LNCaP clone FGC (cell line): ENCODE data around the gene PLTP.
A peak's percentile ranks its signal among the peaks of the same experiment; 100 is the strongest.
"Not testable (repeated sequence)": the region's sequence is repeated elsewhere in the genome, so short reads cannot be mapped to it uniquely, and the experiment has no call there.

Experiments used
- DNase-seq: peaks from one replicate; pipeline ENCODE4 v3.0.0-alpha.2; 2011; ENCODE audit warnings: low read depth
- H3K4me3 ChIP-seq: 2 replicates; pipeline ENCODE4 v1.5.1; 2011; ENCODE audit warnings: mild to moderate bottlenecking, low read depth, low read length, control low read depth
- TF ChIP-seq, protein P1 (sequence below): IDR thresholded peaks from 2 replicates; pipeline ENCODE4 v1.5.1; 2012; ENCODE audit warnings: mild to moderate bottlenecking; ENCODE audit not compliant: control insufficient read depth, insufficient read depth; ENCODE audit errors: extremely low read depth

Gene PLTP

DNA sequence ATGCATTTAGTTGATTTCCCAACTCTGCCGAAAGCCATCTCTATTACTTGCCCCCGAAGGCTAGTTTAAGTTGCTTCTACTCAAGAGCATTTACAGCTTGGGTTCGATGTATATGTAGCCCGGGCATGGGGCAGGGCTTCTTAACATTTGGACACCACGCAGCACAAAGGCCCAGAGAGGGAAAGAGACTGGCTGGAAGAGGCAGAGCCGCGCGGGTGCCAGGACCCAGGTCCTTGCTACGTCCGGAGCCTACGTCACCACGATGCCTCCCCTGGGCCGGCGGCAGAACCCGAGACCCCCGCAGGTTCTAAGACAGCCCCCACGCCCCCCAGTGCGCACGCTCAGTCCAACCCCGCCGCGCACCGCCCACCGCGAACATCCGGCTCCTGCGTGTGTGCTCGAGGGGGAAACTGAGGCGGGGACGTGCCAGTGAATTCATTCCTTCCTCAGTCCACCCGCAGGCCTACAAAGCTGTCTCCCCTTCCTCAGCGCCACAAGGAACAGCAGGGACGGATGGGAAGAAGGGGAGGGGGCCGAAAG is 22.2 kb upstream of the PLTP start:
- TF ChIP-seq, protein P1, sequence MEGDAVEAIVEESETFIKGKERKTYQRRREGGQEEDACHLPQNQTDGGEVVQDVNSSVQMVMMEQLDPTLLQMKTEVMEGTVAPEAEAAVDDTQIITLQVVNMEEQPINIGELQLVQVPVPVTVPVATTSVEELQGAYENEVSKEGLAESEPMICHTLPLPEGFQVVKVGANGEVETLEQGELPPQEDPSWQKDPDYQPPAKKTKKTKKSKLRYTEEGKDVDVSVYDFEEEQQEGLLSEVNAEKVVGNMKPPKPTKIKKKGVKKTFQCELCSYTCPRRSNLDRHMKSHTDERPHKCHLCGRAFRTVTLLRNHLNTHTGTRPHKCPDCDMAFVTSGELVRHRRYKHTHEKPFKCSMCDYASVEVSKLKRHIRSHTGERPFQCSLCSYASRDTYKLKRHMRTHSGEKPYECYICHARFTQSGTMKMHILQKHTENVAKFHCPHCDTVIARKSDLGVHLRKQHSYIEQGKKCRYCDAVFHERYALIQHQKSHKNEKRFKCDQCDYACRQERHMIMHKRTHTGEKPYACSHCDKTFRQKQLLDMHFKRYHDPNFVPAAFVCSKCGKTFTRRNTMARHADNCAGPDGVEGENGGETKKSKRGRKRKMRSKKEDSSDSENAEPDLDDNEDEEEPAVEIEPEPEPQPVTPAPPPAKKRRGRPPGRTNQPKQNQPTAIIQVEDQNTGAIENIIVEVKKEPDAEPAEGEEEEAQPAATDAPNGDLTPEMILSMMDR: no peak
- DNase-seq: no peak
- H3K4me3 ChIP-seq: peak overlapping the region; percentile 82

DNA sequence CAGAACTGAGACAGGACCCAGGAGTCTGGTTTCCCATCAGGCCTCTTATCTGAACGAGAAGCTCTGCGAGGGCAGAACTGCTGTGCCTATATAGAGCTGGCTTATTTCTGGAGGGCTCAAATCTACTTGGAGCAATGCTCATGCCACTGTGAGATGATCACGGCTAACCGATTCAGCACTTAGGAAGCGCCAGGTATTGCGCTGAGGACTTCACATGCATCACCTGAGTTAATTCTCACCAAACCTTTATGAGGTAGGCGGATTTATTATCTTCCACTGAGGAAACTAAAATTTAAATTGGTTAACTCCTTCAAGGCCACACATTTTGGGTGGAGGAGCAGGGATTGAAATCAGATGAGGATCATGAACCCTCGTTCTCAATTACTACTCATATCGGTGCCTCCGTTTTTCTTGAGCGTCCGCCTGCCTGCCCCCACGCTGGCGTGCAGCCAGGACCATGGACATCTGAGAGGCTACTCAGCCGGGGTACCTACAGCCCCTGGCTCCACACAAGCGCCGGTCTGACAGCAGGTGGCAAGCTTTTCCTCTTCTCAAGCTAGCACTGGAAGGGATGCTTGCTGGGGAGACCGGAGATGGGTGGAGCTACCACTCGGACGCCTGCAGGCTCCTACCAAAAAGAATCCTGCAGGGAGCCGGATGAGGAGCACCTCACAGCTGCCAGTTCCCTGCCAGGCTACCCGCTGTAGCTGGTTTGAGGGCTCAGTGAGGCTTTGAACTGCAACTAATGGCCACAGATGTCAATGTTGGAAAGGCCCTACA is 21.5 kb upstream of the PLTP start:
- H3K4me3 ChIP-seq: peak overlapping the region; percentile 82
- peak; percentile 65 for DNase-seq
- TF ChIP-seq, protein P1: peak; percentile 50

DNA sequence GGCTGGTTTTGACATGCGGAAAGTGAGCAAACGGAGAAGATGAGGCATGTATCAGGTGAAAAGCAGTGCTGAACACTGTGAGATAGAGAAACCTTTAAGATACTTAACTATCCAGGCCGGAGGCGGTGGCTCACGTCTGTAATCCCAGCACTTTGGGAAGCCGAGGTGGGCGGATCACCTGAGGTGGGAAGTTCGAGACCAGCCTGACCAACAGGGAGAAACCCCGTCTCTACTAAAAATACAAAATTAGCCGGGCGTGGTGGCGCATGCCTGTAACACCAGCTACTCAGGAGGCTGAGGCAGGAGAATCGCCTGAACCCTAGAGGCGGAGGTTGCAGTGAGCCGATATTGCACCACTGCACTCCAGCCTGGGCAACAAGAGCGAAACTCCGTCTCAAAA is 19.7 kb upstream of the PLTP start:
- not testable (repeated sequence) for DNase-seq, H3K4me3 ChIP-seq

DNA sequence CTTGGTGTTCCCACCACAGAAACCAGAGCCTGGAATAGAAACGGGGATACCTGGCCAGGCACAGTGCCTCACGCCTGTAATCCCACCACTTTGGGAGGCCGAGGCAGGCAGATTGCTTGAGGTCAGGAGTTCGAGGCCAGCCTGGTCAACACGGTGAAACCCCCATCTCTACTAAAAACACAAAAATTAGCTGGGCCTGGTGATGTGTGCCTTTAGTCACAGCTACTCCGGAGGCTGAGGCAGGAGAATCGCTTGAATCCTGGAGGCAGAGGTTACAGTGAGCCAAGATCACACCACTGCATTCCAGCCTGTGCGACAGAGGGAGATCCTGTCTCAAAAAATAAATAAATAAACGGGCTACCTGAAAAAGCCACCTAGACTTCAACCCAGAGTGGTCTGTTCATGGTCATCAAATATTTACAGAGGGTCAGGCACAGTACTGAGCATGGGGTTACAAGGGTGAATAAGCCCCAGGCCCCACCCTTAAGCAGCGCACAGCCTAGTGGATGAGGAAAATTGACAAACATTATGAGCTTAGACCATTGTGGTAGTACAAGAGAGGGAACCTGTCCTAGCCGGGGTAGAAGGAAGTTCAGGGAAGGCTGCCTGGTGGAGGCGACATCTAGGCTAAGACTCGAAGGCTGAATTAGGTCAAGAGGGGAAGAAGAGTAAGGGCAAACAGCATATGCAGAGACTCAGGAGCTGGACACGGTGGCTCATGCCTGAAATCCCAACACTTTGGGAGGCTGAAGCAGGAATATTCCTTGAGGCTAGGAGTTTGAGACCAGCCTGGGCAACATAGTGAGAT is 15.3 kb upstream of the PLTP start:
- TF ChIP-seq, protein P1: no peak
- no peak for DNase-seq
- no peak overlapping the region for H3K4me3 ChIP-seq

DNA sequence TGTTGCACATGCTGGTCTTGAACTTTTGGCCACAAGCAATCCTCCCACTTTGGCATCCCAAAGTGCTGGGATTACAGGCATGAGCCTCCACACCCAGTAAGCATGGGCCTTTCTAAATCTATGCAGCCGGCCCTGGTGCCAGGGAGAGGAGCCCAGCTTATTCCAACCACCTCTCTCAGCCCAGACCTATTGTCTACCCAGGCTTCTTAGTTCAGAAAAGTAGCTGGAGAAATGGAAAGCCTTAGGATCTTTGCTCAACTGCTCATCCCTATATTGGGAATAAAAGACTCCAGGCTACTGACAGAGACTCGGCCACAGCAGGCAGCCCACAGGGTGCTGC is 14.7 kb upstream of the PLTP start:
- no peak overlapping the region for H3K4me3 ChIP-seq
- TF ChIP-seq, protein P1: no peak
- DNase-seq: no peak

DNA sequence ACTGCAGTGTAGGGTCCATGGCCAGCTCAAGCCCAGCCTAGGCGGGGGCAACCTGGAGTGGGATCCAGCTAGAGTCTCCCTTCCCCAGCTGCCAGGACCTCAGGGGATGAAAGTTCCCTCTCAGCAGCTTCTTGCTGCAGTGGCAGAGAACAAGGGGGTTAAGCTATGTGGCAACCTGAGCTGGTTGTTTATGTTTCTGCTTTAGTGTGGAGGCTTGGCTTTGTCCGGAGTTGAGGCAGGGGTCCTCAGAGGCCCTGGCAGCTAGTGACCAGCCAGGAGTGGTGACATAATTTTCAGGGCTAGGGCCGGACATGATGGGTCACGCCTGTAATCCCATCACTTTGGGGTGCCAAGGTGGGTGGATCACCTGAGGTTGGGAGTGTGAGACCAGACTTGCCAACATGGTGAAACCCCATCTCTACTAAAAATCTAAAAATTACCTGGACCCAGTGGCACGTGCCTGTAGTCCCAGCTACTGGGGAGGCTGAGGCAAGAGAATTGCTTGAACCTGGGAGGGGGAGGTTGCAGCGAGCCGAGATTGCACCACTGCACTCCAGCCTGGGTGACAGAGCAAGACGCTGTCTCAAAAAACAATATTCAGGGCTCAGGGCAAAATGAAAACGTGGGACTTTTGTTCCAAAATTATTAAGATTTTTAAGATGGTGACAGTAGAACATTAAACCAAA is 14.0 kb upstream of the PLTP start:
- no peak overlapping the region for H3K4me3 ChIP-seq
- DNase-seq: no peak
- TF ChIP-seq, protein P1: no peak
